Stimulated activated CD4-positive, alpha-beta T cell treated with anti-CD3 and anti-CD28 coated beads, Interleukin-1b, Interleukin-23, amount 100 ng/mL, for 1 hour (primary cell): ENCODE results near the gene COG3.
A peak's percentile ranks its signal among the peaks of the same experiment; 100 is the strongest.
"Not testable (repeated sequence)": the region's sequence is repeated elsewhere in the genome, so short reads cannot be mapped to it uniquely, and the experiment has no call there.

Source experiments
- DNase-seq, 2 donors: peaks; one replicate each; pipeline ENCODE4 v3.0.0-alpha.2; 2020; ENCODE audit warnings: low read depth in 2 of 2

The COG3 gene, protein sequence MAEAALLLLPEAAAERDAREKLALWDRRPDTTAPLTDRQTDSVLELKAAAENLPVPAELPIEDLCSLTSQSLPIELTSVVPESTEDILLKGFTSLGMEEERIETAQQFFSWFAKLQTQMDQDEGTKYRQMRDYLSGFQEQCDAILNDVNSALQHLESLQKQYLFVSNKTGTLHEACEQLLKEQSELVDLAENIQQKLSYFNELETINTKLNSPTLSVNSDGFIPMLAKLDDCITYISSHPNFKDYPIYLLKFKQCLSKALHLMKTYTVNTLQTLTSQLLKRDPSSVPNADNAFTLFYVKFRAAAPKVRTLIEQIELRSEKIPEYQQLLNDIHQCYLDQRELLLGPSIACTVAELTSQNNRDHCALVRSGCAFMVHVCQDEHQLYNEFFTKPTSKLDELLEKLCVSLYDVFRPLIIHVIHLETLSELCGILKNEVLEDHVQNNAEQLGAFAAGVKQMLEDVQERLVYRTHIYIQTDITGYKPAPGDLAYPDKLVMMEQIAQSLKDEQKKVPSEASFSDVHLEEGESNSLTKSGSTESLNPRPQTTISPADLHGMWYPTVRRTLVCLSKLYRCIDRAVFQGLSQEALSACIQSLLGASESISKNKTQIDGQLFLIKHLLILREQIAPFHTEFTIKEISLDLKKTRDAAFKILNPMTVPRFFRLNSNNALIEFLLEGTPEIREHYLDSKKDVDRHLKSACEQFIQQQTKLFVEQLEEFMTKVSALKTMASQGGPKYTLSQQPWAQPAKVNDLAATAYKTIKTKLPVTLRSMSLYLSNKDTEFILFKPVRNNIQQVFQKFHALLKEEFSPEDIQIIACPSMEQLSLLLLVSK

DNA sequence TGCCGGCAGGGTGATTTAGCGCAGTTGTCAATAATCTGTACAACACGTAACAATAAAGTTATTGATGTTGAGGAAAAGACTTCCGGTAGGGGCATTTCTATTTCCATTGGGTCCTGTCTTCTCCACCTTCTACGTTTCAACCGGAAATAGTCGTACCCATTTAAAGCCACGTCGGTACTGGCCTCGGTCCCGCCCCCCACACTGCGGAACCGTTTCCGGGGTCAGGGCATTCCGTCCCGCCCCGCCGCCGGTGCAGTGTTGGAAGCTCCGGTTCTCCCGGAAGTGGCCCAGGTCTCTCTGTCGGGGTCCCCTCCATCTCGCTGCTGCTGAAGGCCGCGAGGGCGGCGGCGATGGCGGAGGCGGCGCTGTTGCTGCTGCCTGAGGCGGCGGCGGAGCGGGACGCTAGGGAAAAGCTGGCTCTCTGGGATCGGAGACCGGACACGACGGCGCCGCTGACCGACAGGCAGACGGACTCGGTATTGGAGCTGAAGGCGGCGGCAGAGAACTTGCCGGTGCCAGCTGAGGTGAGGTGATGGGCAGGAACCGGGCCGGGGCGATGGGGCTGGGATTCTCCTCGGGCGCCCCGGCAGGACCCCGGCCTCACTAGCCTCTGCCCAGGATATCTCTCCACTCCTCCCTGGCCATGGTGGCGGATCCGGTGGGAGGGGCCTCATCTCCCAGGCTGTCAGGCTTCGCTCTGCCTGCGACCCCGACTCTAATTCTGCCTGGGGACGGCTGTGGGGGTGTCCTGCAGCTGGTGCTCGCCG lies at the start of gene COG3:
Gene COG3 (plus strand): TSS at position 253 of the 767 bp plus-strand sequence. CDS start 98 bp downstream, at position 351.
- peak; percentile 83 to 91 for DNase-seq

DNA sequence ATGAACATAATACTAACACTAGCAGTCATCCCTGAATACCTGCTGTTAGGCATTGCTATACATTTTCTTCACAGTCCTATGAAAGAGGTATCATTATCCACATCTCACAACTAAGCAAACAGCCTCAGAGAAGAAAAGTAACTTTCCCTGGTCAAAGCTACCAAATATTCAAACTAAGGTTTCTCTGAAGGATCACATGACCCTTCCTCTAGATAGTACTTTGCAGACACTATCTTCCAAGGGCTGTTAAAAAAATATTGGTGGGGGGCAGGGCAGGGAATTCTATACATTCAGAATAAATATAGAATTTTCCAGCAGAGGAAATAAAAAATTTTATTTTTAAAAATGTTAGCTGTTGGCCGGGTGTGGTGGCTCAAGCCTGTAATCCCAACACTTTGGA lies 49.6 kb upstream of the COG3 start:
- DNase-seq: no peak

DNA sequence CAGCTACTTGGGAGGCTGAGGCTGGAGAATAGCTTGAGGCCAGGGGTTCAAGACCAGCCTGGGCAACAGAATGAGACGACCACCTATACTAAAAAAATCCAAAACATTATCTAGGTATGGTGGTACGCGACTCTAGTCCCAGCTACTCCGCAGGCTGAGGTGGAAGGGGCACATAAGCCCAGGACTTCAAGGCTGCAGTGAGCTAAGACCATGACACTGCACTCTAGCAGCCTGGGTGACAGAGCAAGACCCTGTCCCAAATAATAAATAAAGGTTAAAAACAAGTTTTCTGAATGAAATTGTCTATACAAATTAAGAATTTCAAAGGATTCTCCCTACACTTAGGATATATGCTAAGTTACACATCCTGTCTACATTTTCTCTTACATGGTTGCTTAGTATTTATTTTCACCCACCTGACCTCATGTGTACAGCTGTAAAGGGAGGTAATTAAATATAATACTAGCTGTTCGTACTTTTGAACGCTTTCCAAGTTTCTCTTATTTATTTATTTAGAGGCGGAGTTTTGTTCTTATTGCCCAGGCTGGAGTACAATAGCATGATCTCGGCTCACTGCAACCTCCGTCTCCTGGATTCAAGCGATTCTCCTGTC lies 48.1 kb upstream of the COG3 start:
- no peak for DNase-seq

DNA sequence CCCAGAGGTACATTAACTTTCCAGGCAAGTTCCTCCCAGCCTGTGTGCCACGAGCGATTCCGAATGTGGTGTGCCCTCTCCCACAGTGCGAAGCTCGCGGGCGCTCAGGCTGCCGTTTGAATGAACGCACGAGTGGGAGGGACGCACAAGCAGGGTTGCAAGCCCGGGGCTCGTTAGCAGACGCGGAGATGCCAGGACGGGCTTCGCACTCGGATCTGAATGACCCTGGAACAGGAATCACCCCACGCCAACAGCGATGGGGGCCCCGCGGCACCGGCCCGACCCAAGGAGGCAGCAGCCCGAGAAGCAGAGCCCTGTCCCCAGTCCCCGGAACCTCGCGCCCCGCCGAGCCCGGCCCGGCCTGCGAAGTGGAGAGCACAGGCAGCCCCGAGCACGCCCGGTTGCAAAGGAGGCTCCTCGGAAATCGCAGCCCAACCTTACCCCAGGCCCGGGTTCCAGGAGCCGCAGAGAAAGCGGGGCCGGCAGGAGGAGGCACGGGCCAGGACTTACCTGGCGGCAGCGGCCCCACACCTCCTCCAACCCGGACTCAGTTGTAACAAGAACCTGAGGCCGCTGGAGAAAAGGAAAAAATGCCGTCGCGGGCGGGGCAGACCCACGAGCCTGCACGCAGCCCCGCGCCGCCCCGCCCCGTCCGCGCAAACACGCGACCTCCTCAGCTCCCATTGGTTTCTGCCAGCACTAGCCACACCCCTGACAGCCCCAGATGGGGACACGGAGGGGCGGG lies 46.8 kb upstream of the COG3 start, which contains the start of gene SLC25A30:
Gene SLC25A30 (minus strand): TSS at position 584 of the 745 bp plus-strand sequence. CDS start 6,948 bp downstream, outside the sequence.
- peak; percentile 71 to 86 for DNase-seq

DNA sequence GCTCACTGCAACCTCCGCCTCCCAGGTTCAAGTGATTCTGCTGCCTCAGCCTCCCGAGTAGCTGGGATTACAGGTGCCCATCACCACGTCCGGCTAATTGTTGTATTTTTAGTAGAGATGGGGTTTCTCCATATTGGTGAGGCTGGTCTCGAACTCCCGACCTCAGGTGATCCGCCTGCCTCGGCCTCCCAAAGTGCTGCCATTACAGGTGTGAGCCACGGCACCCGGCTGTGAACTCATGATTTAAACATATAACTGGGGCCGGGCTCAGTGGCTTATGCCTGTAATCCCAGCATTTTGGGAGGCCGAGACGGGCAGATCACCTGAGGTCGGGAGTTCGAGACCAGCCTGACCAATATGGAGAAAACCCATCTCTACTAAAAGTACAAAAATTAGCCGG lies 45.4 kb upstream of the COG3 start:
- not testable (repeated sequence) for DNase-seq

DNA sequence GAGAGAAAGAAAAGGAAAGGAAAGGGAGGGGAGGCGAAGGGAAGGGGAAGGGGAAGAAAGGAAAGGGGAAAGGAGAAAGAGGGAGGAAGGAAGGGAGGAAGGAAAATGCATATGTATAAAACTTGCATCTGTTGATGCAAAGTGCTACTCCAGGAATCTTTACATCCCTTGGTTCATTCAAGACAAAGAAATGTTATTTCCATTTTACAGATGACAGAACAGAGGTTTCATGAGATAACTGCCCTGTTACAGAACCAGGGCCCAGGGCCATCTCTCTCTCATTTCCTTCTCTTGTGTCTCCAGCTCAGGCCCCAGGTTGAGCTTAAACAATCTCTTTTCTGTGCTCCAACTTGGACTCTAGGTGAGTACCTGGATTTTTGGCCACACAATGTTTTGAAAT lies 44.8 kb upstream of the COG3 start:
- no peak for DNase-seq

DNA sequence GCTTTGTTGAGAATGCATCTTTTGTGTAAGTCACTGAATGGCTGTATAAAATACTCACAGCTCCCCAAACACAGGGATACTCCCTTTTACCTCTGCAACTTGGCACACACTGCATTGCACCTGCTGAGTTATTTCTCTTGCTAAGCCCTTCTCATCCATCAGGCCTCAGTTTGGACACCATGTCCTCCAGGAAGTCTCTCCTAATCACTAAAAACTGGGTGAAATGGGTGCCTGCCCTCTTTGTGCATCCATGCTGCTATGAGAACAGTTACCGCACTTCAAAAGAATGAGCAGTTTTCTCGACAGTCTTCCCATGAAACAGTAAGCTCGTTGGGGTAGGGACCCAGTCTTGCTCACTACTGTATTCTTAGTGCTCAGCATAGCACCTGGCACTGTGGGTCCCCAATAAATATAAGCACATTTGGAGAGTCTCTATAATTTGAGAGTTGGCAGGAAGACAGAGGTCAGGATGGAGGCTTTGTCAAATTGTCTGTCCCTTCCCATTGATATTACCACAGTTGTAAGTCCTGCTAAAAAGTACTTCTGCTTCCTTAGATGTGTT lies 41.9 kb upstream of the COG3 start:
- DNase-seq: no peak

DNA sequence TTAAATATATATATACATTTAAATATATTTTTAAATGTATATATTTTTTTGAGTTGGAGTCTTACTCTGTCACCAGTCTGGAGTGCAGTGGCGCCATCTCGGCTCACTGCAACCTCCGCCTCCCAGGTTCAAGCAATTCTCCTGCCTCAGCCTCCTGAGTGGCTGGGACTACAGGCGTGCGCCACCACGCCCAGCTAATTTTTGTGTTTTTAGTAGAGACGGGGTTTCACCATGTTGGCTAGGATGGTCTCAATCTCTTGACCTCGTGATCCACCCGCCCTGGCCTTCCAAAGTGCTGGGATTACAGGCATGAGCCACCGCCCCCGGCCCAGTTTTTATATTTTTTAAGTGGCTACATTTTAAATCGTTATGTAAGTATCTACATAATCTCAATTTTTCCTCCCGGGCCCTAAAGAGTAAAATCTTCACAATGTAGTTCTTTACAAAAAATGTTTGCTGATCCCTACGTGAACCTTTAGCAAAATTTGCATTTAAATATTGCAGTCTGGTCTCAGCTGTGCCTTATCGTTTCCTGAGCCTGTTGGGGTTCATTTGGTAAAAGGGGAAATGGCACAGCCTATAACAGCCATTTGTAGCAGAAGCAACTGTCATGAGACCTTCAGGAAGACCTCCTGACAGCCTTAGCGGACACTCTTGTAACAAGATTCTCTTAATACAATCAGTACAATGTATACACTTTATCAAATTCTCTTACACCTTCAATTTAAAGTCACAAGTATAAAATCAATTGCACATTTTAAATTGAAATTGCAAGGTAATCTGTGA lies 38.5 kb upstream of the COG3 start:
- not testable (repeated sequence) for DNase-seq

DNA sequence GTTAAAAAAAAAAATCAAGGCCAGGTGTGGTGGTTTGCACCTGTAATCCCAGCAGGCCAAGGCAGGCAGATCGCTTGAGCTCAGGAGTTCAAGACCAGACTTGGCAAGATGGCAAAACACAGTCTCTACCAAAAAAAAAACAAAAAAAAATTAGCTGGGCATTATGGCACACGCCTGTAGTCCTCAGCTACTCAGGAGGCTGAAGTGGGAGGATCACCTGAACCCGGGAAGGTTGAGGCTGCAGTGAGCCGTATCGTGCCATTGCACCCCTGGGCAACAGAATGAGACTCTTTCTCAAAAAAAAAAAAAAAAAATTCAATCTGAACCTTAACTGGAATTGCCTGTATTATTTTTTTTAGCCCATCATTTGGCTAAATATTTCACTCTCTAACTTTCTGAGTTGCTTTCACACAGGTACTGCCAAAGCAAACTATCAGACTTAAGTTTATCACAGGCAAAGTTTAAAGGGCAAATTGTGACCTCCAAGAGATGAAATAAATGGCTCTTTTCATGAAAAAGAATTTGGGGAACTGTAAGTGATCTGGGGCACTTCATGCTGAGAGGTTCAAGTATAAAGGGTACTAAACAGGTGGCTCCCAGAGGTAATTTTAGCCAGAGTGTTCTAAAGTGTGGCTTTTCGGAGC lies 31.9 kb upstream of the COG3 start:
- DNase-seq: no peak

DNA sequence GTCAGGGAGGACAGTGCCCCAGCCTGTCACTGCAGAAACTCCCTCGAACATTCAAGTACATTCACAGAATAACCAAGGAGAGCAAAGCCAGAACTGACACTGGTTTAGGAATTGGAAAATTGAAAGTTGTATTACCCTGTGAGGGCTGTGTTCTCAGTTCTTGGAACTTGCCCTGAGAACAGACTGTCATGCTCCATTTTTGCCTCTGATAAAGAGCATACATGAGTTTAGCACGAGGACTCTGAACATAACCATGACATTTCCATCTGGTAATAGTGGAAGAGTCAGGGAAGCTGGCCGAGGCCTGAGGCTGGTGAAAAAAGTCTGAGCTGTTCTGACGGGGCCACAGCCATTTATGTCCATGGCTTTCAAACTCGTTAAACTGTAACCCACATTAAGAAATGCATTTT lies 31.4 kb upstream of the COG3 start:
- DNase-seq: no peak

DNA sequence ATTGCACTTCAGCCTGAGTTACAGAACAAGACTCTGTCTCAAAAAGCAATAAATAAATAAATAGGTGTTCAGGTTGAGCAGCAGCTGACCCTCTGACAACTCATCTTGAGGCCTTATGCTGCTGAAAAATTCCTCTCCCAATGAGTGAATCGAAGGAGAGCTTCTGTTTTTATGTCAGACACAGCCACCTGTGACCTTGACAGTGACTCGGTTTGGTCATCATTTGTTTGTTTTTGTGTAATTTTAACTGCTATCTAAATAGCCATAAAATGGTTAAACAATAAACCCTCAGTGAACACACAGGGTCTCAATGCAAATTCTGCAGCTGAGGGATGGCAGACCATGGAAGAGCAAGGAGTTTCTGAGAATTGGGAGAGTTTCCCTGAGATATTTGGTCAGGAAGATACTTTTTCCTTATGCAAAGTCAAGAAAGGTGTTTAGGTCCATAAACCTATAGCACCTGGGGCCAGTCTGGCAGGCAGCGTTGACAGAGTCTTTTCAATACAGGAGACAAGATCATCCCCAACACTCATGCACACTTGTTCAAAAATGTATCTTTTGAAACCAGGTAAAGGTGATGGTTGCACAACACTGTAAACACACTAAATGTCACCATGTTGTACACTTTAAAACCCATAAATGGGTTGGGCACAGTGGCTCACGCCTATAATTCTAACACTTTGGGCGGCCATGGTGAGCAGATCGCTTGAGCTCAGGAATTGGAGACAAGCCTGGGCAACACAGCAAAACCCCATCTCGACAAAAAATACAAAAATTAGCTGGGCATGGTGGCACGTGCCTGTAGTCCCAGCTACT lies 30.0 kb upstream of the COG3 start:
- DNase-seq: no peak

DNA sequence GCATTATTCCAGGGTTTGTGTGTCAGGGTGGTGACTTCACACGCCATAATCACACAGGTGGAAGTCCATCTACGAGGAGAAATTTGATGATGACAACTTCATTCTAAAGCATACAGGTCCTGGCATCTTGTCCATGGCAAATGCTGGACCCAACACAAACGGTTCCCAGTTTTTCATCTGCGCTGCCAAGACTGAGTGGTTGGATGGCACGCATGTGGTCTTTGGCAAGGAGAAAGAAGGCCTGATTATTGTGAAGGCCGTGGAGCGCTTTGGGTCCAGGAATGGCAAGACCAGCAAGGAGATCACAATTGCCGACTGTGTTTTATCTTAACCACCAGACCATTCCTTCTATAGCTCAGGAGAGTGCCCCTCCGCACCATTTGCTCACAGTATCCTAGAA lies 28.4 kb upstream of the COG3 start:
- no peak for DNase-seq

DNA sequence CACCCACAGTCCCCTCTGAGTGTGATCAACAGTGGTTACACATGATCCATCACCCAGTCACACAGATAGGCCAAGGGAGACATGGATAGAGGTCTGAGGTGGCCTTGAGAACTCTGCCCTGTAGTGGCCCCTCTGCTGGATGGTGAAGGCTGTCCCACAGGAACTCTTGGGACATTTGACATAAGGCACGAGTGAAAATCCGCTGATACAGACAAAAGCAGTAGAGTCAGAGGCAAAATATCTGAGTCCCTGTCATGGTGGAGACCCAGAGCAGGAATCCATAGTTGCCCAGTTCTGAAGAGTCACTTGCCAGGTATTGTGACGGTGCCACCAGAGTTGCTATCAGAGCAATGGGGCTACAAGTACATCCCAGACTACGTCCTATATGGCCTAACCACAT lies 27.8 kb upstream of the COG3 start:
- no peak for DNase-seq

DNA sequence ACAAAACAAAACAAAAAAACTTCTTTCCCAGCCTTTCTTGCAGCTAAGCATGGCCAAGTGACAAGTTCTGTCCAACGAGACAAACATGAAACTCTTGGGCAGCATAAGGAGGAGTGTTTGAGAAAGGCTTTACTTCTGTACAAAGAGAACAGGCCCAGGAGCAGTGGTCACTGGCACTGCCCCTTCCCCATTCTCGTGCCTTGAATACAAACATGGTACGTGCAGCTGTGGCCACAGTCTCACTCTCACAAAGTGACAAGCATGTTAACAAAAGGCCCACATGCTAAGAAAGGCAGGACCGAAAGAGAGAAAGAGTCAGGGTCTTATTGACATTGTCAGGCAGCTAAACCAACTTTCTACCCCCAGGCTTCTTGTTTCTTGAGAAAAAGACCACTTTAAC lies 26.8 kb upstream of the COG3 start:
- no peak for DNase-seq

DNA sequence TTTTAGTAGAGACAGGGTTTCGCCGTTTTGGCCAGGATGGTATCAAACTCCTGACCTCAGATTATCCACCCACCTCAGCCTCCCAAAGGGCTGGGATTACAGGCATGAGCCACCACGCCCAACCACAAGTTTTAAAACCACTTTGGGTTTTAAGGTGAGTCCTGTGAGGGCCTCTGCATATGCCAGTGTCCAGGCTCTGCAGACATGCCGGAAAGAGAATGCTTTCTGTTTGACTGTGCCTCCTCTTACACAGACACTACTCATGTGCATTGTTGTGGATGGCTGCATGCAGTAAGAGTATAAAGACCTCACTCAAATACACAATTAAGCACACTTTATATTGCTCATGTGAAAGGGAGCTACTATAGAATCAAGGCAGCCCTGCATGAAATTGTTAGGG lies 25.7 kb upstream of the COG3 start:
- no peak for DNase-seq

DNA sequence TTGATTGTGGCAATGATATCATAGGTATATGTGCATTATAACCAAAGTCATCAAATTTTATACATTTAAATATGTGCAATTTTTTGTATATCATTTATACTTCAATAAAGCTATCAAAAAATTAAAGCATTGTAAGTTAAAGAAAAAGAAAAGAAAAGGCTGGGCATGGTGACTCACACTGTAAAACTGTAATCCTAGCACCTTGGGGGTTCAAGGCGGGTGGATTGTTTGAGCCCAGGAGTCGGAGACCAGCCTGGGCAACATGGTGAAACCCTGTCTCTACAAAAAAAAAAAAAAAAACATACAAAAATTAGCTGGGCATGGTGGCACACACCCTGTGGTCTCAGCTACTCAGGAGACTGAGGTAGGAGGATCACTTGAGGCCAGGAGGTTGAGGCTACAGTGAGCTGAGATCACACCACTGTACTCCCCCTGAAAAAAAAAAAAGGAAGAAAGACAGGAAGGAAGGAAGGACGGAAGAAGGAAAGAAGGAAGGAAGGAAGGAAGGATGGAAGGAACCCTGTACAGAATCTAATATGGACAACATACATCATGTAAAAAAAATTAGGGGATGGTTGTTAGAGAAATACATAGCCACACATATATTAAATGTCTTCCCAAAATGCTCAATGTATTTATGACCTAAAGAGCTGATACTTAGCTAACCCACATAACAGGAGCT lies 24.8 kb upstream of the COG3 start:
- DNase-seq: no peak

DNA sequence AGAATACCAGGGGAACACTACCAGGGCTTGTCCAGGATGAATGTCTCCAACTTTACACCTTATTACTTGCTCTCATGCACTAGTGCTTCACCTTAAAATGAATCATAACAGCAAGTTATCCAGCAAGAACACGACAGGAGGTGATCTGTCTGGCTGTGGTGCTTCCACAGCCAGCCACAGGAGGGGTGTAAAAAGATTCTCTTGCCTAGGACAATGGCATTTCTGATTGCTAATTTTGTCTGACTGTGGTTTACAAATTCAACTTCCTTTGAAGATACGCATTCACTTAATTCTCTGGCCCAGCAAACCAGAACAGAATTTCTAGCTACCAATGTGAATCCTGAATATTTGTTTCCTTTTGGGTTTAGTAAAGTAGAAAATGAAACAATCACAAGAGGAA lies 23.1 kb upstream of the COG3 start:
- no peak for DNase-seq

DNA sequence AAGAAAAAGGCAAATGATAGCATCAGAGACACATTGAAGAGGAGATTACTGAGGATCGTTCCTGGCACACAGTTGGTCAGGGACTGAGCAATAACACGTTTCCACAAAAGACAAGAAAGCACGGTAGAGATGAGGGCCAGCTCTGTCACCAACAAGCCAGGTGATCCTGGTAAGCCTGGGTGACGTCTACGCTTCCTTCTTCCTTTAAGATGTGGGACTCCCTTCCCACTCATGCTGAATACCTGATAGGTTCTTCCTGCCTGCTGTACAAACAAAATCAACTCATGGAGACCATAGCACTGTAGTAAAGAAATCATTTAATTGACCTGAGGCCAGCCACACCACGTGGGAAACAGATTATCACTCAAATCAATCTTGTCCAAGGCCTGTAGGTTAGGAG lies 19.7 kb upstream of the COG3 start:
- no peak for DNase-seq
